HCT116 (cell line): Measurements from ENCODE around the gene NEXMIF. TPM values are rescaled to one million over a fixed set of nuclear protein-coding genes. Genes with fewer than 3 reads are reported as not detected.

ENCODE experiments used
- ATAC-seq: fragments of 200-7000 bp; cut with Tn5 transposase; 2 replicates; pipeline ENCODE4 v1.9.1; 2020; ENCODE audit warnings: mild to moderate bottlenecking, moderate library complexity
- BruUV-seq: library from RNA; stranded (reverse); fragments of 400-500 nt; replicated peaks from 2 replicates; lab custom pipeline; 2021; lab: Mats Ljungman, UMichigan
- CTCF ChIA-PET: fragments of 300-600 bp; sonication (Branson Sonifier 250); formaldehyde crosslinking; loops from one replicate; lab custom pipeline; 2021; ENCODE audit warnings: antibody characterized with exemption; lab: Charles Lee
- POLR2A ChIA-PET: fragments of 300-600, 350-600 bp; sonication (Branson Sonifier 250); formaldehyde crosslinking; loops from one replicate; lab custom pipeline; 2021; ENCODE audit warnings: antibody characterized with exemption; lab: Charles Lee
- RAD21 ChIA-PET, 2 experiments: fragments of 300-600 bp; sonication (Branson Sonifier 250); formaldehyde crosslinking; loops; one replicate each; lab custom pipeline; 2023; ENCODE audit warnings: low total read pairs in 2 of 2; ENCODE audit not compliant: uncharacterized antibody in 2 of 2, unreplicated experiment in 2 of 2, low non-redundant PET in 1 of 2; lab: Charles Lee
- DNase-seq: peaks from one replicate; pipeline ENCODE4 v3.0.0-alpha.2; 2010; ENCODE audit warnings: low read depth, low spot score
- H2AFZ ChIP-seq: fragments of 200-600 bp; shearing (Covaris generic), sonication (generic); 2 replicates; pipeline ENCODE4 v1.6.1; 2017; ENCODE audit warnings: low read depth, mixed run types, mixed read lengths, antibody characterized with exemption, low read length; ENCODE audit not compliant: poor library complexity, severe bottlenecking
- H3K27ac ChIP-seq: 2 replicates; pipeline ENCODE4 v1.5.1; 2012; ENCODE audit warnings: low read depth, low read length
- H3K27me3 ChIP-seq: fragments of 200-600 bp; sonication (generic); 2 replicates; pipeline ENCODE4 v1.6.1; 2016; ENCODE audit warnings: mixed run types, low read length, mixed read lengths; ENCODE audit not compliant: insufficient read depth
- H3K36me3 ChIP-seq, 2 experiments: fragments of 200-500 bp in 1 of 2; fragments of 200-600 bp in 1 of 2; sonication (Bioruptor generic) in 1 of 2; sonication (generic) in 1 of 2; 2 replicates each; pipeline versions ENCODE4 v1.5.1 to v1.6.1; 2014 to 2016; ENCODE audit warnings: low read length in 2 of 2, inconsistent platforms in 1 of 2, mixed read lengths in 1 of 2, mixed run types in 1 of 2; ENCODE audit not compliant: insufficient read depth in 2 of 2, control insufficient read depth in 1 of 2
- H3K4me1 ChIP-seq, 2 experiments: fragments of 200-600 bp in 1 of 2; sonication (generic) in 1 of 2; 2 replicates each; pipeline versions ENCODE4 v1.5.1 to v1.6.1; 2012 to 2017; ENCODE audit warnings: low read length in 2 of 2, inconsistent platforms in 1 of 2, mild to moderate bottlenecking in 1 of 2, mixed read lengths in 1 of 2, mixed run types in 1 of 2, moderate library complexity in 1 of 2; ENCODE audit not compliant: insufficient read depth in 2 of 2, control insufficient read depth in 1 of 2
- H3K4me2 ChIP-seq: fragments of 200-600 bp; sonication (generic); 2 replicates; pipeline ENCODE4 v1.6.1; 2017; ENCODE audit warnings: mixed run types, low read length, mixed read lengths
- H3K4me3 ChIP-seq, 2 experiments: fragments of 200-600 bp in 1 of 2; sonication (generic) in 1 of 2; replicated peaks in 1 of 2; 2 replicates each; pipeline ENCODE4 v1.5.1; 2011 to 2016; ENCODE audit warnings: low read length in 2 of 2, control low read depth in 1 of 2, low read depth in 1 of 2, mild to moderate bottlenecking in 1 of 2, mixed read lengths in 1 of 2, mixed run types in 1 of 2
- H3K79me2 ChIP-seq: fragments of 200-600 bp; sonication (generic); 2 replicates; pipeline ENCODE4 v1.6.1; 2017; ENCODE audit warnings: mild to moderate bottlenecking, mixed run types, low read length, moderate library complexity, mixed read lengths; ENCODE audit not compliant: insufficient read depth
- H3K9ac ChIP-seq: fragments of 200-600 bp; sonication (generic); 2 replicates; pipeline ENCODE4 v1.6.1; 2016; ENCODE audit warnings: low read length, mixed read lengths
- H3K9me2 ChIP-seq: fragments of 200-600 bp; sonication (generic), shearing (Covaris generic); 2 replicates; pipeline ENCODE4 v1.6.1; 2017; ENCODE audit warnings: mixed run types, mild to moderate bottlenecking, moderate library complexity; ENCODE audit not compliant: insufficient read depth
- H3K9me3 ChIP-seq, 2 experiments: fragments of 200-500 bp in 1 of 2; fragments of 200-600 bp in 1 of 2; sonication (Bioruptor generic) in 1 of 2; sonication (generic) in 1 of 2; 2 replicates each; pipeline ENCODE4 v1.6.1; 2014 to 2017; ENCODE audit warnings: low read length in 2 of 2, mixed read lengths in 2 of 2, inconsistent platforms in 1 of 2, low read depth in 1 of 2, mild to moderate bottlenecking in 1 of 2, mixed run types in 1 of 2, moderate library complexity in 1 of 2; ENCODE audit not compliant: control insufficient read depth in 1 of 2, insufficient read depth in 1 of 2
- H4K20me1 ChIP-seq: fragments of 200-600 bp; sonication (generic), shearing (Covaris generic); 2 replicates; pipeline ENCODE4 v1.6.1; 2017; ENCODE audit warnings: mixed run types, mild to moderate bottlenecking, moderate library complexity; ENCODE audit not compliant: insufficient read depth
- ATF3 ChIP-seq: IDR thresholded peaks from 2 replicates; pipeline ENCODE4 v1.6.1; 2012
- CBX3 ChIP-seq: IDR thresholded peaks from 2 replicates; pipeline ENCODE4 v1.6.1; 2012; ENCODE audit warnings: low read depth
- ELF1 ChIP-seq: IDR thresholded peaks from 2 replicates; pipeline ENCODE4 v1.6.1; 2012; ENCODE audit warnings: low read depth, borderline replicate concordance
- EZH2 ChIP-seq: fragments of 200-600 bp; sonication (generic); IDR thresholded peaks from 2 replicates; pipeline ENCODE4 v1.6.1; 2017; ENCODE audit warnings: antibody characterized with exemption, mixed run types
- EZH2phosphoT487 ChIP-seq: fragments of 200-600 bp; IDR thresholded peaks from 2 replicates; pipeline ENCODE4 v1.6.1; 2018; ENCODE audit warnings: antibody characterized with exemption, borderline replicate concordance
- MAX ChIP-seq: IDR thresholded peaks from 2 replicates; pipeline ENCODE4 v1.6.1; 2012
- POLR2A ChIP-seq: IDR thresholded peaks from 2 replicates; pipeline ENCODE4 v1.7.0; 2011; ENCODE audit warnings: borderline replicate concordance; ENCODE audit not compliant: insufficient read depth, insufficient read length; ENCODE audit errors: extremely low read depth
- POLR2AphosphoS5 ChIP-seq: IDR thresholded peaks from 2 replicates; pipeline ENCODE4 v1.6.1; 2011; ENCODE audit warnings: mild to moderate bottlenecking, low read depth, low read length, moderate library complexity
- SIN3A ChIP-seq: IDR thresholded peaks from 2 replicates; pipeline ENCODE4 v1.6.1; 2012; ENCODE audit warnings: low read depth
- YY1 ChIP-seq: IDR thresholded peaks from 2 replicates; pipeline ENCODE4 v1.6.1; 2011; ENCODE audit warnings: low read length, low read depth, moderate library complexity, mild to moderate bottlenecking; ENCODE audit not compliant: insufficient replicate concordance; ENCODE audit errors: extremely low read depth
- intact Hi-C: fragments of 100-400 bp; cut with micrococcal nuclease; formaldehyde crosslinking; loops from 2 replicates; pipeline ENCODE4 v1.10.0; 2022
- total RNA-seq: library from RNA; stranded (reverse); gene quantifications from one replicate; pipeline ENCODE4 v1.2.1, GENCODE V29; 2021; ENCODE audit not compliant: unreplicated experiment
- TF ChIP-seq, protein P1 (sequence below), 3 experiments: fragments of 200-600 bp in 1 of 3; sonication (generic) in 1 of 3; IDR thresholded peaks in 2 of 3; conservative IDR thresholded peaks in 1 of 3; 2 replicates each; pipeline ENCODE4 v1.5.1; 2012 to 2017; ENCODE audit warnings: low read depth in 2 of 3, low read length in 2 of 3, antibody characterized with exemption in 1 of 3, borderline replicate concordance in 1 of 3, control low read depth in 1 of 3, mild to moderate bottlenecking in 1 of 3, mixed read lengths in 1 of 3, mixed run types in 1 of 3, moderate library complexity in 1 of 3; ENCODE audit not compliant: insufficient read depth in 1 of 3

NEXMIF gene
- total RNA-seq, 1 experiment from 2014 or later, result not detected

DNA sequence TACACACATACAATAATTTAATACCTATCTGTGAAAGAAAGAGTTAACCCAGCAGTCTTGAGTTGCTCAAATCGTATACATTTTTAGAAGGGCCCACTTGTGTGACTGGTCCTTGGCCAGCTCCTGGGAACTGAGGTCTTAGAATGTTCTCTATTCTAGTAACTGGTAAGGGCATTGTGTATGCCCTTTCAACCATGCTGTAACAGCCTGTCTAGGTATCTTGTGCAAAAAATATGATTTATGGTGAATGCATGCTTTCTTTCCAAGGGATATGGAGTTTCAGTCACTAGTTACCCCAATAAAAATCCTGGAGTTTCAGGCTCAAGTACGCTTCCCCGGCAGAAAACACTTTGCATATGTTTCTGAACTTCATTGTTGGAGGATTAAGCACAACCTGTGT lies 140.6 kb downstream of the NEXMIF start:
- H3K36me3 ChIP-seq, result no peaks in the 10 kb centered on the region
- no TSS peak for BruUV-seq
- TF ChIP-seq EZH2phosphoT487, result no peak
- no peaks in the 10 kb centered on the region for H3K4me1 ChIP-seq
- no peak overlapping the region for H3K9ac ChIP-seq
- intact Hi-C loops, result no loop called here
- no peaks in the 10 kb centered on the region for H3K9me3 ChIP-seq
- CTCF ChIA-PET, result no interaction called here
- POLR2A ChIA-PET, result no interaction called here
- RAD21 ChIA-PET, result no interaction called here
- H3K27ac ChIP-seq, result no peak overlapping the region
- ATAC-seq (no peak), DNase-seq (no peak)
- no peaks in the 10 kb centered on the region for H4K20me1 ChIP-seq
- H3K9me2 ChIP-seq, result no peaks in the 10 kb centered on the region
- no peak overlapping the region for H2AFZ ChIP-seq
- H3K79me2 ChIP-seq, result no peaks in the 10 kb centered on the region
- H3K27me3 ChIP-seq, result no peaks in the 10 kb centered on the region
- no peak overlapping the region for H3K4me3 ChIP-seq
- no peak overlapping the region for H3K4me2 ChIP-seq

DNA sequence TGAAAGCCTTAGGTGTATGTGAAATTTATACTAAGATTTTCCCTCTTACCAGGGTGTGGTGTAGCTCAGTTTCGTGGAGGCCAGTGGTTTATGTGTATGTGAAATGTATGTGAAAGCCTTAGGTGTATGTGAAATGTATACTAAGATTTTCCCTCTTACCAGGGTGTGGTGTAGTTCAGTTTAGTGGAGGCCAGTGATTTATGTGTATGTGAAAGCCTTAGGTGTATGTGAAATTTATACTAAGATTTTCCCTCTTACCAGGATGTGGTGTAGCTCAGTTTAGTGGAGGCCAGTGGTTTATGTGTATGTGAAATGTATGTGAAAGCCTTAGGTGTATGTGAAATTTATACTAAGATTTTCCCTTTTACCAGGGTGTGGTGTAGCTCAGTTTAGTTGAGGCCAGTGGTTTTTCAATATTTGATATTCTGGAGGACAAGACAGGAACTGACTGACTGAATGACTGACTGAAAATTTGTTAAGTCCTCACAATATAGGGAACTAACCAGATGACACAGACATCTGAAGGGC lies 143.7 kb downstream of the NEXMIF start:
- intact Hi-C loops, result no loop called here
- no peaks in the 10 kb centered on the region for H3K79me2 ChIP-seq
- no peaks in the 10 kb centered on the region for H3K4me1 ChIP-seq
- H3K9ac ChIP-seq, result no peak overlapping the region
- H3K27me3 ChIP-seq, result no peaks in the 10 kb centered on the region
- H3K27ac ChIP-seq, result no peak overlapping the region
- RAD21 ChIA-PET, result no interaction called here
- no peaks in the 10 kb centered on the region for H3K36me3 ChIP-seq
- BruUV-seq, result no TSS peak
- CTCF ChIA-PET, result no interaction called here
- TF ChIP-seq YY1 (no peak), SIN3A (no peak), CBX3 (no peak), EZH2 (no peak), ATF3 (no peak), MAX (no peak), POLR2A (no peak), POLR2AphosphoS5 (no peak), ELF1 (no peak)
- TF ChIP-seq, protein P1, sequence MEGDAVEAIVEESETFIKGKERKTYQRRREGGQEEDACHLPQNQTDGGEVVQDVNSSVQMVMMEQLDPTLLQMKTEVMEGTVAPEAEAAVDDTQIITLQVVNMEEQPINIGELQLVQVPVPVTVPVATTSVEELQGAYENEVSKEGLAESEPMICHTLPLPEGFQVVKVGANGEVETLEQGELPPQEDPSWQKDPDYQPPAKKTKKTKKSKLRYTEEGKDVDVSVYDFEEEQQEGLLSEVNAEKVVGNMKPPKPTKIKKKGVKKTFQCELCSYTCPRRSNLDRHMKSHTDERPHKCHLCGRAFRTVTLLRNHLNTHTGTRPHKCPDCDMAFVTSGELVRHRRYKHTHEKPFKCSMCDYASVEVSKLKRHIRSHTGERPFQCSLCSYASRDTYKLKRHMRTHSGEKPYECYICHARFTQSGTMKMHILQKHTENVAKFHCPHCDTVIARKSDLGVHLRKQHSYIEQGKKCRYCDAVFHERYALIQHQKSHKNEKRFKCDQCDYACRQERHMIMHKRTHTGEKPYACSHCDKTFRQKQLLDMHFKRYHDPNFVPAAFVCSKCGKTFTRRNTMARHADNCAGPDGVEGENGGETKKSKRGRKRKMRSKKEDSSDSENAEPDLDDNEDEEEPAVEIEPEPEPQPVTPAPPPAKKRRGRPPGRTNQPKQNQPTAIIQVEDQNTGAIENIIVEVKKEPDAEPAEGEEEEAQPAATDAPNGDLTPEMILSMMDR (IDR thresholded peaks at IDR 0.05 in 2 of 3, conservative IDR thresholded peaks at IDR 0.05 in 1 of 3; ENCODE audit: borderline replicate concordance in 1 of 3, insufficient read depth in 1 of 3, low read depth in 2 of 3, low read length in 2 of 3), result no peak
- no peaks in the 10 kb centered on the region for H3K9me2 ChIP-seq
- no peak overlapping the region for H2AFZ ChIP-seq
- ATAC-seq (no peak), DNase-seq (no peak)
- H3K4me3 ChIP-seq, result no peak overlapping the region
- no peaks in the 10 kb centered on the region for H3K9me3 ChIP-seq
- POLR2A ChIA-PET, result no interaction called here
- no peaks in the 10 kb centered on the region for H4K20me1 ChIP-seq
- no peak overlapping the region for H3K4me2 ChIP-seq
